SKM-1 (cell line): Measurements from ENCODE around the gene ZNF117.
"Not testable (repeated sequence)": the region's sequence is repeated elsewhere in the genome, so short reads cannot be mapped to it uniquely, and the experiment has no call there.

Experiments used
- DNase-seq: peaks from one replicate; lab custom pipeline; 2025; ENCODE audit not compliant: unreplicated experiment; lab: John Stamatoyannopoulos, UW

ZNF117 gene

DNA sequence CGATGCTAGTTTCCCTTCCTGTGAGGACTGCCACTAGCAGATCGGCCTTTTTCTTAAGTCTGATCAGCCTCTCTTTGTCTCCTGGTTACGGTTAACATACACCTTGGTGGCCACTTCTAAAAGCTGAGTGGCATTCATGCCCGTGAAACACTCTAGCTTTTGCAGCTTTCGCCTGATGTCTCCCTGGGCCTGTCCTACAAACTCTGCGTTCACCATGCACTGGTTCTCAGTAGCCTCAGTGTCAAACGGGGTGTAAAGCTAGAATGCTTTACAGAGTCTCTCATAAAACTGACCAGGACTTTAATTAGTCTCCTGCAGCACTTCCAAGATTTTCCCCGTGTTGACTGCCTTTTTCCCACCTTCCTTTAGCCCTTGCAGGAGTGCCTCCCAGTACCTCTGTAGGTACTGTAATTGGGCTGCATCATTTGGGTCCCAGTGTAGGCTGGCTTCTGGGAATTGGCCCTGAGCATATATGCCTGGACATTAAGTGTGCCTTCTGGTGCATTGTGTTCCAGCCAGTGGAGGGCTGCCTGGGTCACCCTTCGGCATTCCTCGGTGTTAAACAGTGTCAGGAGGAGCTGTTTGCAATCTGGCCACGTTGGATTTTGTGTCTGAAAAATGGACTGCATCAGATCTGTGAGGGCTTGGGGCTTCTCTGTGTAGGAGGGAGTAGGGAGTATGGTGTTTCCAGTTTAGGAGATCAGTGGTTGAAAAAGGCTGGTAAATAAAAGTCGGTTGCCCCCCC, 6.5 kb upstream of the ZNF117 start:
- DNase-seq = no peak

DNA sequence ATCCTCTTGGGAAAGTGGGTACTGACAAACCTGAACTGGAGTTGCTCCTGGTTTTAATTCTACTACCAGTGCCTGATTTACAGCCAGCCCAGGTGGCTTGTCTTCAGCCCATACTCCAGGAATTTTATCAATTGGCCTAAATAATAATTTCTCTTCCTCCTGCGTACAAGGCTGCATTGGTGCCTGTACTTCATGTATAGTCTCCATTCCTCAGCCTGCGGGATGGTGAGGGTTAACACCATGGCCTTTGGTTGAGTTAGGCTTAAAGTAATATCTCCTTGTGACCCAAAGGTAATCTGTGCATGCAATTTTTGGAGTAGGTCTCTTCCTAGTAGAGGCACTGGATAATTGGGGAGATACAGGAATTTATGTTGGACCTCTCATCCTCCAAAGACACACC, 5.5 kb upstream of the ZNF117 start:
- DNase-seq = no peak

DNA sequence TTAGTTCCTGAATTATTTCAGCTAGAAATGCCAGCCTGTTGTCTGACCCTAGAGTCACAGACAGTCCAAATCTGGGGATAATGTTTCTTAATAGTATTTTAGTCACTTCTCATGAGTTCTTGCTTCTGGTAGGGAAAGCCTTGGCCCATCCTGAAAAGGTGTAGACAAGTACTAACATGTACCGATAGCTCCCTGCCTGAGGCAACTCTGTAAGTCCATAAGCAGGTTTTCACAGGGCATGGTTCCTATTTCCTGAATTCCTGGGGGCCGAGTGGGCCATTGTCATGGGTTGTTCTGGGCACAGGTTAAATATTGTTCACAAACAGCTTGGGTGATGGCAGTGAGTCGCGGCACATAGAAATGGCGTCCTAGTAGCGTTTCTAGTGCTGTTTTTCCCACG, 3.1 kb upstream of the ZNF117 start:
- DNase-seq = no peak

DNA sequence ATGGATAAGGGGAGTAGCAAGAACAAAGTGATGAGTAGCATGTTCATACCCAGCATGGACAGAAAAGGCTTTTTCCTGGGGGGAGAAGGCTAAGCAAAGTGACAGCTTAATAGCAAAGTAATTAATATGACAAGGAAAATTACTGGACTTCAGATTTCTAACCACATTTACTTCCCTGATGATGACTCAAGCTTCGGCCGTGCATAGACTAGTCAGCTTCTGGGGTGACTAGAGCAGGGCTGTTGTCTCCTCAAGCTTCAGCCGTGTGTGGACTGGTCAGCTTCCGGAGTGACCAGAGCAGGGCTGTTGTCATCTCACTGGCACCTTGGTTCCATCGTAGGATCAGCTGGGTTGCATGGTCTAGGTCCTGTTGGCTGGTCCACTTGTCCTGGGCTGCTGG, 2.1 kb upstream of the ZNF117 start:
- no peak for DNase-seq

DNA sequence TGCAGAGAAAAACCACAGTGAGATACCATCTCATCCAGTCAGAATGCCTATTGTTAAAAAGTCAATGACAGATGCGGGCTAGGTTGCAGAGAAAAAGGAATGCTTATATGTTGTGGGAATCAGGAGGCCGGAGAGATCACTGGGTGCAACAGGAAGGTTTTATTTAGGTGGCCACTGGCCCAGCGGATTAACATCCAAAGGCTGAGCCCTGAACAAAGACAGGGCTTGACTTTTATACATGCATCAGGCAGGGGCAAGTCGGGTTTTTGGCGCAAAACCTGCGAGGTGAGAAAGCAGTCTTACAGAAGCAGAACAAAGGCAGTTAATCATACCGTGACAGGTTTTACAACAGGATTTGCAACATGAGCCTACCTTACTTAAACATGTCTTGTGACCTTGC, 620 bp downstream of the ZNF117 start:
- DNase-seq = no peak

DNA sequence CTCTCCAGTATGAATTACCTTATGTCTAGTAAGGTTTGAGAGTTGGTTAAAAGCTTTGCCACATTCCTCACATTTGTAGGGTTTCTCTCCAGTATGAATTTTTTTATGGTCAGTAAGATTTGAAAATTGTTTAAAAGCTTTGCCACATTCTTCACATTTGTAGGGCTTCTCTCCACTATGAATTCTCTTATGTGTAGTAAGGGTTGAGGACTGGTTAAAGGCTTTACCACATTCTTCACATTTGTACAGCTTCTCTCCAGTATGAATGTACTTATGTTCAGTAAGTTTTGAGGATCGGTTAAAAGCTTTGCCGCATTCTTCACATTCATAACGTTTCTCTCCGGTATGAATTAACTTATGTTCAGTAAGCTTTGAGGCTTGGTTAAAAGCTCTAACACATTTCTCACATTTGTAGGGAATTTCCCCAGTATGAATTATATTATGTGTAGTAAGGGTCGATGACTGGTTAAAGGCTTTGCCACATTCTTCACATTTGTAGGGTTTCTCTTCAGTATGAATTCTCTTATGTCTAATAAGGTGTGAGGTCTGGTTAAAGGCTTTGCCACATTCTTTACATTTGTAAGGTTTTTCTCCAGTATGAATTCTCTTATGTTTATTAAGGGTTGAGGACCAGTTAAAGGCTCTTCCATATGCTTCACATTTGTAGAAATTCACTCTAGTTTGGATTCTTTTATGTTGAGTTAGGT, 12.2 kb downstream of the ZNF117 start:
- DNase-seq = no peak

DNA sequence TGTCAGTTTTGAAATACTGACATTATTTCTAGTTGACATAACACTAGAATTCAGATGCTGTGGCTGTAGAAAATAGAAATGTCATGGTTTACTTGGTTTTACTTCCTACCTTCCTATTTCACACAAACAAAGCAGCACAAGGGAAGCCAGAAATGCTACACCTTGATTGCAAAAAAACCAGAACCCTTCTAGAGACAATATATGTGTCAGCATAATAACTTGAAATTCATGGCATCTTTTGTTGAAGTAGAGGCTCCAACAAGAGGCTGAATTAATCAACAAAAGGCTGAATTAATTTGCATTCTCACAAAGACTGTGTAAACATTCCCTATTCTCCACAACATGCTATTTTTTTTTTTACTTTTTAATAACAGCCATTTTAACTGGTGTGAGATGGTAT, 25.2 kb downstream of the ZNF117 start:
- DNase-seq = no peak

DNA sequence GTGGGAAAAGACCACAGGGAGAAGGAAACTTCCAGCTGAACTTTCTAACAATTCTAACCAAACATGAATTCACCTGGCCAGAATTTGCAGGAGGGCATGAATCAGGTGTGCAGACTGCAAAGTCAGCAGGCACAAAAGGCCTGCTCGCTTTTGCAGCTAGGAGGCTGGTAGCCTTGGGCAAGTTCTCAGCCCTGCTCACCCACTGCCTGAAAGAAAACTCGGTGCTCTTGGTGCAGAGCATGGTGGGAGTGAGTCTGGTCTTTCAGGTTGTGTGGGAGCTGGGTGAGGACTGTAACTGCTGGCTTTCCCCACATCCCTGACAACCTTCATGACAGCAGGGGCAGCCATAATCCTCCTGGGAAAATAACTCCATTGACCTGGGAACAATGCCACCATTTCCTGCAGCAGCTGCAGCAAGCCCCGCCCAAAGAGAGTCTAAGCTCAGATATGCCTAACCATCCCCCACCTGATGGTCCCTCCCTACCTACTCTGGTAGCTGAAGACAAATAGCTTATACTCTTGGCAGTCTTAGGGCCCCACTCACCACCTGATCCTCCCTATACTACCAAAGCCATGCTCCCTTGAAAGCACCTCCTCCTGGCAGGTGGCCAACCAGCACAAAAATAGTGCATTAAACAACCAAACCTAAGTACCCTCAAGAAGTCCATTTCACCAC, 31.6 kb downstream of the ZNF117 start:
- DNase-seq = no peak

DNA sequence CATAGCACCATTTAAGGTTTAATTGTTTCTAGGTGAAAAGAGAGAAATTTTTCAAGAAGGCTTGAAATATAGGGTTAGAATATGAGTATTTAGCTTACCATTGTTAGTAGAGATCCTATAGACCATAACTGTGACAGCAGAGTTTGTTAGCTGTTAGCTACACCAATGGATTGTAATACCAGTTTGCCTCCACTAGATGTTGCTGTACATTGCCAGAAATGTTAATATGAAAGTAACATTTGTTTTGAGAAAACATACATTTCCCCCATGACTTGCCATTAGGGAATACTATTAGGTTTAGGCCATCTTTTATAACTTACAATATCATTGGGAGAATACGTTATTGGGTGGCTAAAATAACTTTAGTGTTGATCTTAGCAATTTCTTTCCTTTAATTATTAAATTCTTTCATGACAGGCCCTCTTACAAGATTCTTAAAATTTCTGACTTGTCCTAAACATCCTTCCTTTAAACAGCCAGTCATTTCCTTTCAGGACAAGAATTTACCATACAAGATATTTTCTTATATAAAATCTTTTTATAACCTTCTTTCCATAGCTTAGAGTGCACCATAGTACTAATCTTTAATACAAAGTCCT, 39.5 kb downstream of the ZNF117 start:
- DNase-seq = peak; percentile 51

DNA sequence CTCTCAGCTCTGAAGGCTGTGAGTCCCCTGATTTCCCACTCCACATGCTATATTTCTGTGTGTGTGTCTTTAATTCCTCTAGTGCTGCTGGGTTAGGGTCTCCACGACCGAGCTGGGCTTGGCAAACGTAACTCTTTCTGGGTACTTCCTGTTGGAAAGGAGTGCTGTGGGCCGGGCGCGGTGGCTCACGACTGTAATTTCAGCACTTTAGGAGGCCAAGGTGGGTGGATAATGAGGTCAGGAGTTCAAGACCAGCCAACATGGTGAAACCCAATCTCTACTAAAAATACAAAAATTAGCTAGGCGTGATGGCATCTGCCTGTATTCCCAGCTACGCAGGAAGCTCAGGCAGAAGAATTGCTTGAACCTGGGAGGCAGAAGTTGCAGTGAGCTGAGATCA, 40.2 kb downstream of the ZNF117 start:
- DNase-seq = not testable (repeated sequence)

DNA sequence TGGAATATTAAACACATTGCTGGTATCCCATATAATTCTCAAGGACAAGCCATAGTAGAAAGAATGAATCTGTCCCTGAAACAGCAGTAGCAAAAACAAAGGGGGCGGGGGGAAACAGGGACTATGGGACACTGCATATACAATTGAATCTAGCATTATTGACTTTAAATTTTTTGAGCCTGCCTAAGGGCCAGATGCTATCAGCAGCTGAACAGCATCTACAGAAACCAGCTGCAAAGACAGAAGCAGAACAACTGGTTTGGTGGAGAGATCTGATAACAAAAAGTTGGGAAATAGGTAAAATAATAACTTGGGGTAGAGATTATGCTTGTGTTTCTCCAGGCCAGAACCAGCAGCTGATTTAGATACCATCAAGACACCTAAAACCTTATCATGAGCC, 42.1 kb downstream of the ZNF117 start:
- DNase-seq = not testable (repeated sequence)

DNA sequence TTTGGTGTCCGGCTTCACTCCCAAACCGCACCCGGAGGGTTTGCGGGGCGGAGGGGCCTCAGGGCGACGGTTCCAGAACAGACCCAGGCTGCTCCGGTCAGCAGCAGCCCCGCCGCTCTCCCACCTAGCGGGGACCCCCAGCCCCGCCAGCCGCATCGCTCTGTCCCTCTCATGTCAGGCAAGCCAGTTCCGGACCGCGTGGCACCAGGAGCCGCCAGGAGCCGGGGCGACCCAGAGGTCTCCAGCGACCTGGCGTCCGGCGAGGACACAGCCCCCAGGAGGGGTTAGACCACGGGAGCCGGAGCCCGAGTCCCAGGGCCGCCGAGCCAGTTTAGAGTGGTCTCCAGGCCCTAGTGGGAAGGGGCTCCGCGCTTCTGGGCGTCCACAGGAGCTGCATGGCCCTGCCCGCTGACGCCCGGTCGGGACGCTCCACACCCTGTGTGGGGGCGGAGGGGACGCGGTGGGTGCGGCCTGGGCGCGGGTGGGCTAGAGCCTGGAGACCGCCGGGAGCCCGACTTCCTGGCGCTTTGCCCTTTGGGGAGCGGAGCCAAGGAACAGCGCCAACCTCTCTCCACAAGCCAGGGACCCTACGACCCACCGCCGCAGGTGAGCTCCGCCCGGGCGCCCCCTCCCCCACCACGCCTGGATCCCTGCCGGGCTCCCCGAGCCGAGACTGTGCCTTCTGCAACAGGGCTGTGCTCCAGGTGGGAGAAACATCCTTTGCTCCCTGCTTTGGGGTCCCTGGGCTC, 43.4 kb downstream of the ZNF117 start:
- DNase-seq = no peak

DNA sequence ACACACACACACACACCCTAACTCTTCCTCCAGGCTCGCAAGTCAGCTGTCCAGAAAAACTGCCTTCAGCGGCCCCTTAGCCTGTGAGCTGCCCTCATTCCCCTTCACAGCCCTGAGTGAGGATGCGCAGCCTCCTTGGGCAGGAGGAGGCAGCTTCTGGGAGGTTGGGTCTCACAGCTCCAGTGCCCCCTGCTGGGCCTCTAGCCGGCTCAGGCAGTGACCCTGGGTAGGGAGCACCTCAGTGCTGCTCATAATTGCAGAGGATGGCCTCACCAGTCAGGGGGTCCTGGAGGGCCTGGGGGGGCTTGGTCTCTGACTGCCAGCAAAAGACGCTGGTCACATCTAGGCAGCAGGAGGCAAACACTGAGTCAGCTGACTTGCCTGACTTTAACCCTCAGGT, 44.1 kb downstream of the ZNF117 start:
- no peak for DNase-seq

DNA sequence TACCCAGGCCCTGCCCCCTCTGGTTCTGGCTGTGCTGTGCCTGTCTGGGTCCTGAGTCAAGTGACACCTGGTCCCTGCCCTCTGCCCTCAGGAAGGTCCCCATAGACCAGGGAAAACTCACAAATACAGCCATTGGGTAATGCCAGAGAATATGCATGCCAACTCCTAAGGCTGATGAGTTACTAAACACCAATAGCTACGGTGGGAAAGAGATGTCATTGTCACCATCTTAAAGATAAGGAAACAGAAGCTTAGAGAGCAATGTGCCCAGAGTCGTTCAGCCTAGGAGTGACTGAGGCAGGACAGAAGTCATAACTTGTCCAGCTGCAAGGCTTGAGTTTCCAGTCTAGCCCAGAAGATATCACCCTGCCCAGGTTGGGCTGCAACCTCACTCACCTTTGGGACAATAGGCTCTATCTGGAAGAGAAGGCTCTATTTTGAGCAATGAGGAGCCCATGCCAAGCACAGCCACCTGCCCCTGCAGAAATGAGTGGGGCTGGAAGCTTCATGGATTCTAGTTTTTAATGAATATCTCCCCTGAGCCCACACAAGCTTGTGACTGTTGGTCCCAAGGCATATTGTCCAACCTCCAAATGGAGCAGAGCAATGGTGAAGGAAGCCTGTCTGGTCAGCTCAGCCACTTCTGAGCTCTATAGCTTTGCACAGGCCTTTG, 45.2 kb downstream of the ZNF117 start:
- no peak for DNase-seq

DNA sequence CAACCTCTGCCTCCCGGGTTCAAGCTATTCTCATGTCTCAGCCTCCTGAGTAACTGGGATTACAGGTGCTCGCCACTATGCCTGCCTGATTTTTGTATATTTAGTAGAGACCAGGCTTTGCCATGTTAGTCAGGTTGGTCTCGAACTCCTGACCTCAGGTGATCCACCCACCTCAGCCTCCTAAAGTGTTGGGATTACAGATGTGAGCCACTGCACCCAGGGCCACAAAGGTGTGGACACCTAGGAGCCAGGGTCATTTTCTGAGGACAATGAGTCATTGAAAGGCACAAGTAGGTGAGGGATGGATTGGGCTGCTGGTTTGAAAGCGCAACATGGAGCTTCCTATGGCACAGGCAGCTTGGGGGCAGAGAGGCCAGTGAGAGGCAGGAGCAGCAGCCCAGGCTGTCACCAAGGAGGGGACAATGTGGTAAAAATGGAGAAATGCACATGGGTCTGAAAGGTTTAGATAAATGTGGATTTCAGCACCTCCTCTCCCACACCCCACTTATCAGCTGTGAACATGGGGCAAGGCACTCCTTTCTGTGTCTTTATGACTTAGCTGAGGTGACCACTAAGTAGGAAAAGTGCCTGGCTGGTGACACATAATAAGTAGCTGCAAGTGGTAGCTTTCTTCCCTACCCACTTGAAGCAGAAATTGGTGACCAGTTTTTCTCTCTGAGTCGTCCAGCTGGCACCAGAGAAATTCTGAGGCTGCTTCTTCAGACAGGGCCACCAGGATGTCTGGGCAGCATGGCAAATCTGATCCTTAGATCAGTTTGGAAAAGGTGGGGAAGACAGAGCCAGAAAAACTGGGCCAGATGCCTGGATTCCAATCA, 46.0 kb downstream of the ZNF117 start:
- not testable (repeated sequence) for DNase-seq

DNA sequence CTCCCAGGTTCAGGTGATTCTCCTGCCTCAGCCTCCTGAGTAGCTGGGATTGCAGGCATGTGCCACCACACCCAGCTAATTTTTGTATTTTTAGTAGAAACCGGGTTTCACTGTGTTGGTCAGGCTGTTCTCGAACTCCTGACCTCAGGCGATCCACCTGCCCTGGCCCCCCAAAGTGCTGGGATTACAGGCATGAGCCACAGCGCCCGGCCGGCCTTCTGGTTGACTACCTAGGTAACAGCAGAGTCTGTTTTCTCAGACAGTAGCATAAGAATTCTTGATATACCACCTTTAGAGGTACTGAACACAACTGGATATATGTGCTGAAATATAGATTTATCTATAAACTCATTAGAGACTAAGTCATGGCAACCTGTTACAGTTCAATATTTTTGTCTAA, 50.8 kb downstream of the ZNF117 start:
- not testable (repeated sequence) for DNase-seq

DNA sequence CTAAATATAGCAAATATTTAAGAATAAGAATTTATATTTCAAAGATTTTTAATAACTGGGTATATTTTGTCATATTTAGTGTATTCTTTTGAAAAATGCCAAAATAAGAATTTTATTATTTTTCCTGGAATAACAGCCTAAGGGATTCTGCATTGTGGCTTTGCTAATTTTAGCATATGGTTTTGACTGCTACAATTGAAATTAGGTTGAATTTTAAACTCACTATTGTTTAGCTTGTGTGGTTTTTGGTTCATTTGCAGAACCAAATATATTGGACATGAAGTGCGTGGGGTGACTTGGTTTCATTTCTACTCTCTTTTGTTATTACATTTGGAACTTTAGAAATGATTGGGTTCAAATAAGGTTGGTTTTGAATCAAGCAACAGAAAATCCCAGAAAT, 52.3 kb downstream of the ZNF117 start:
- DNase-seq = no peak

DNA sequence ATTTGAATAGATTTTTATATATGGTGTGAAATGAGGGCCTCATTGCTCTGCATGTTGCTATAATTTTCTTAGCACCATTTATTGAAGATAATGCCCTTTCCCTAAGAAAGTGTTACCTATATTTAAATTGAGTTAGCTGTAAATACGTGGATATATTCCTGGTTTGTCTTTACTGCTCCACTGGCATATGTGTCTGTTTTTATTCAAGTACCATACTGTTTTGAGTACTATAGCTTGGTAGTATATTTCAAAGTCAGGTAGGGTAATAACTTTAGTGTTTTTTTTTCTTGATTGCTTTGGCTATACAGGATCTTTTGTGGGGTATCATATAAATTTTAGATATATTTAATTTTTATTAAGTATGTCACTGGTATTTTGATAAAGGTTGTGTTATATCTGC, 56.4 kb downstream of the ZNF117 start:
- no peak for DNase-seq
